OCI-LY7 (cell line): ENCODE results near the gene ASCC1. TPM values are rescaled to one million over a fixed set of nuclear protein-coding genes. Genes with fewer than 3 reads are reported as not detected.

Source experiments
- BruUV-seq: library from RNA; stranded (reverse); fragments of 400-500 nt; replicated peaks from 2 replicates; lab custom pipeline; 2021; lab: Mats Ljungman, UMichigan
- CTCF ChIA-PET: fragments of 300-600 bp; sonication (Branson Sonifier 250); formaldehyde crosslinking; loops from one replicate; lab custom pipeline; 2022; ENCODE audit warnings: antibody characterized with exemption; ENCODE audit not compliant: unreplicated experiment; lab: Charles Lee
- POLR2A ChIA-PET: fragments of 300-600 bp; sonication (Branson Sonifier 250); formaldehyde crosslinking; loops from one replicate; lab custom pipeline; 2022; ENCODE audit warnings: antibody characterized with exemption; lab: Charles Lee
- DNase-seq: peaks from one replicate; pipeline ENCODE4 v3.0.0-alpha.2; 2015; ENCODE audit warnings: low spot score
- H2AFZ ChIP-seq: fragments of 200-600 bp; sonication (generic), shearing (Covaris generic); 2 replicates; pipeline ENCODE4 v1.6.1; 2014; ENCODE audit warnings: mild to moderate bottlenecking, antibody characterized with exemption, low read length, moderate library complexity
- H3K27ac ChIP-seq: fragments of 200-600 bp; sonication (generic); 2 replicates; pipeline ENCODE4 v1.5.1; 2014; ENCODE audit warnings: mixed run types, low read depth, mild to moderate bottlenecking, moderate library complexity, low read length, inconsistent platforms; ENCODE audit not compliant: poor library complexity, severe bottlenecking
- H3K36me3 ChIP-seq: fragments of 200-600 bp; sonication (generic); 2 replicates; pipeline ENCODE4 v1.6.1; 2014; ENCODE audit warnings: mild to moderate bottlenecking, antibody characterized with exemption, low read length, moderate library complexity, mixed read lengths; ENCODE audit not compliant: insufficient read depth
- H3K4me1 ChIP-seq: fragments of 200-600 bp; sonication (generic); 2 replicates; pipeline ENCODE4 v1.5.1; 2014; ENCODE audit warnings: mild to moderate bottlenecking, low read length; ENCODE audit not compliant: insufficient read depth, poor library complexity, severe bottlenecking
- H3K4me2 ChIP-seq: fragments of 200-600 bp; sonication (generic); 2 replicates; pipeline ENCODE4 v1.6.1; 2014; ENCODE audit warnings: mild to moderate bottlenecking, low read length
- H3K4me3 ChIP-seq: fragments of 200-600 bp; sonication (generic); 2 replicates; pipeline ENCODE4 v1.5.1; 2014; ENCODE audit warnings: mild to moderate bottlenecking, low read depth, low read length; ENCODE audit not compliant: poor library complexity, severe bottlenecking
- H3K79me2 ChIP-seq: fragments of 200-600 bp; sonication (generic); 2 replicates; pipeline ENCODE4 v1.6.1; 2016; ENCODE audit warnings: low read depth, mild to moderate bottlenecking, low read length, moderate library complexity, mixed read lengths; ENCODE audit not compliant: insufficient read depth
- H3K9me2 ChIP-seq: fragments of 200-600 bp; sonication (generic); 2 replicates; pipeline ENCODE4 v1.6.1; 2016; ENCODE audit warnings: mild to moderate bottlenecking, low read length, mixed read lengths; ENCODE audit not compliant: insufficient read depth
- H3K9me3 ChIP-seq: fragments of 200-600 bp; sonication (generic); 2 replicates; pipeline ENCODE4 v1.6.1; 2014; ENCODE audit warnings: mild to moderate bottlenecking, mixed run types, low read length, mixed read lengths
- H4K20me1 ChIP-seq: fragments of 200-600 bp; sonication (generic); 2 replicates; pipeline ENCODE4 v1.6.1; 2014; ENCODE audit warnings: mild to moderate bottlenecking, antibody characterized with exemption, low read length, moderate library complexity, mixed read lengths; ENCODE audit not compliant: insufficient read depth
- CTCF ChIP-seq: fragments of 200-600 bp; sonication (generic); conservative IDR thresholded peaks from 2 replicates; pipeline ENCODE4 v1.5.1; 2014; ENCODE audit warnings: mild to moderate bottlenecking, antibody characterized with exemption, low read length, moderate library complexity, mixed read lengths
- EZH2phosphoT487 ChIP-seq: fragments of 200-600 bp; sonication (generic); IDR thresholded peaks from 2 replicates; pipeline ENCODE4 v1.6.1; 2018; ENCODE audit warnings: low read depth, borderline replicate concordance, mild to moderate bottlenecking, mixed run types, antibody characterized with exemption, low read length, moderate library complexity, mixed read lengths
- intact Hi-C: fragments of 100-400 bp; cut with micrococcal nuclease; formaldehyde crosslinking; loops from one replicate; pipeline ENCODE4 v1.10.0; 2022; ENCODE audit not compliant: unreplicated experiment
- total RNA-seq, 2 experiments: library from RNA; depleted of rRNA in 1 of 2; stranded (reverse); fragments of >200 nt in 1 of 2; shearing (Covaris generic) in 1 of 2; gene quantifications; 2 replicates each; pipeline ENCODE4 v1.2.3, GENCODE V29; 2014 to 2022

The ASCC1 gene
- total RNA-seq, 2 experiments from 2014 or later, result 27.1 to 59.9 TPM

- H3K9me3 ChIP-seq, result no peaks in the 10 kb centered on the region
- H3K4me1 ChIP-seq, result peaks cover 55% of the 10 kb centered on the region
- TF ChIP-seq CTCF (no peak), EZH2phosphoT487 (no peak)
- ChIA-PET POLR2A (interaction anchor here (0.6 to 1.0 kb wide), 2 partner anchors 8 to 249 kb away, joined by 4 to 7 read pairs; no protein-coding TSS in a partner anchor), CTCF (no interaction called here)
- no peak overlapping the region for H3K27ac ChIP-seq
- no peaks in the 10 kb centered on the region for H4K20me1 ChIP-seq
- no peak for DNase-seq
- peak overlapping the region; percentile 40 for H3K4me3 ChIP-seq
- intact Hi-C loops, result no loop called here
- H3K4me2 ChIP-seq, result peak overlapping the region; percentile 46; the same call in 1 of the 2 replicates
- H3K79me2 ChIP-seq, result no peaks in the 10 kb centered on the region
- H3K9me2 ChIP-seq, result no peaks in the 10 kb centered on the region
- no TSS peak for BruUV-seq
- H2AFZ ChIP-seq, result peak overlapping the region; percentile 40; the same call in 1 of the 2 replicates
- H3K36me3 ChIP-seq, result no peaks in the 10 kb centered on the region
These were observed 133.0 kb downstream of the ASCC1 start for GRCh38 chr10:72082856-72083789.

- BruUV-seq, result no TSS peak
- Histone ChIP-seq H3K4me1 (peaks cover 45% of the 10 kb centered on the region), H4K20me1 (no peaks in the 10 kb centered on the region), H3K27ac (no peak overlapping the region), H3K9me2 (no peaks in the 10 kb centered on the region), H3K79me2 (no peaks in the 10 kb centered on the region), H3K4me2 (no peak overlapping the region), H3K36me3 (no peaks in the 10 kb centered on the region), H3K9me3 (no peaks in the 10 kb centered on the region), H3K4me3 (no peak overlapping the region), H2AFZ (no peak overlapping the region)
- TF ChIP-seq EZH2phosphoT487 (no peak), CTCF (no peak)
- intact Hi-C loops, result no loop called here
- no peak for DNase-seq
- CTCF ChIA-PET, result no interaction called here
- POLR2A ChIA-PET, result interaction anchor here (1.0 kb wide), 1 partner anchor 9 kb away, joined by 7 read pairs; no protein-coding TSS in a partner anchor
These were observed 134.1 kb downstream of the ASCC1 start for GRCh38 chr10:72081772-72082590.
